HG02943 (cell line): ENCODE measurements around the gene CUBN.

Experiments used
- ATAC-seq: cut with Tn5 transposase; IDR thresholded peaks from one replicate; pipeline ENCODE4 v1.9.1; 2021; ENCODE audit warnings: mild to moderate bottlenecking, low read depth, moderate library complexity; ENCODE audit not compliant: unreplicated experiment

Gene CUBN

DNA sequence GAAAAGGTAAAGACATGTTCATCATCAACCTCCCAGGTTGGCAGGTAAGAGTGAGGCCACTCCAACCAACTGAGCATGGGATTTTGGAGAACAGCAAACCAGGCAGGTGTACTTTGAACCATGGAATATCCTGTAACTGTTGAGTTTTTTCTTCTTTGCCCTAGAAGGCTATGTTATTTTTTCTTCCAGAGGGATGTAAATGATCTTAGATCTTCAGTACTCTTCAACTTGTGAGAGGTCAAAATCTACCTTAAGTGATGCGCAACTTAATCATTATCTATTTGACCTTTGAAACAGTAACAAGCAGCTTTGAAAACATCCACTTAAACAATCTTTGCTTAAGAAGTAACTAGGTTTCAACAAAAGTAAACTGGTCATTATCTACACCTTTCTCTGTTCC lies at the start of gene CUBN:
TSS of gene CUBN (minus strand) at position 71 of the 400 bp plus-strand sequence. CDS start at position 25, 46 bp downstream.
- no peak for ATAC-seq

DNA sequence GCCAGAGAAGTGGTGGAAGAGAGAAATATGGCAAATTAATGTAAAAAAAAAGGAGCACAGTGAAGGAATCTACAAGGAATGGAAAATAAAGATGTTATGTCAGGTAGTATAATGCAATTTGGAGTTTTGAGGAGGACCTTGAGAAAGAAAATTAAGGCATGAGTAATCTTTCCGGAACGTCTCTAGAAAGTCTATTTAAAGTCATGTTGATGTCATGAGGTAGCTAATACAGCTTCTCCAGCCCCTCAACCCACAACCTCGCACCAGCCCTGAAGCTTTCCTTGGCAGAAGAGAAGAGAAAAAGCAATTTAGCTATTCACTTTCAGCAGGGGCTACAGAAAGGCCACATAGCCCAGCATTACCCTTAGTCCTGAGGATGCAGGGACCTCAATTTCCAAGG lies 49.4 kb upstream of the CUBN start:
- ATAC-seq = no peak

DNA sequence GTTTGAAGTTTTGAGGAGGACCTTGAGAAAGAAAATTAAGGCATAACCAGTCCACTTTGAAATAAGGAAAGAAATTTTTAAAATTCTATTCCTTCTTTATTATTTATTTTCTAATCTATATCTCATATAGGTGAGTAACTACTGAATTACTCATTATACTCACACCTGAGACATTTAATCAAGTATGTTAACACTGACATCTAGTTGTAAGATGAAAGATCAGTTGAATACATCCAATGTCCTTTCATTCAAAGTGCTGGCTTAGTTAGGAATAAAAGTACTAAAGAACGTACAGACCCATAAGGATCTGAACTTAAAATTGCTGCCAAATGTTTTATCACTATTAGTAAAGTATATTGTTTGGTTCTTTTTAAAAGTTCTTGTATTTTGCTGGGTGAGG lies 48.4 kb upstream of the CUBN start:
- no peak for ATAC-seq

DNA sequence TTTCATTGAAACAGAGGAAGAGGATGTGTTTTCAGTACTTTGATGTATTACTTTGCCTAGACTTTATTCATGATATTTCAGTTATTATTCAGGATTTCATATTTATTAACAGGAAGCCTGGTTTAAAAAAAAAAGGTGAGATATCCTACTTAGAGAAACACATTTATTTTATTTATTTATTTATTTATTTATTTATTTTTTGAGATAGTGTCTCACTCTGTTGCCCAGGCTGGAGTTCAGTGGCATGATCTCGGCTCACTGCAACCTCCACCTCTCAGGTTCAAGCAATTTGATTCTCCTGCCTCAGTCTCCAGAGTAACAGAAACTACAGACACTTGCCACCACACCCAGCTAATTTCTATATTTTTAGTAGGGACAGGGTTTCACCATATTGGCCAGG lies 47.4 kb upstream of the CUBN start:
- ATAC-seq = no peak

- no peak for ATAC-seq
Observed at GRCh38 chr10:17176091-17176490, 46.5 kb upstream of the CUBN start.

DNA sequence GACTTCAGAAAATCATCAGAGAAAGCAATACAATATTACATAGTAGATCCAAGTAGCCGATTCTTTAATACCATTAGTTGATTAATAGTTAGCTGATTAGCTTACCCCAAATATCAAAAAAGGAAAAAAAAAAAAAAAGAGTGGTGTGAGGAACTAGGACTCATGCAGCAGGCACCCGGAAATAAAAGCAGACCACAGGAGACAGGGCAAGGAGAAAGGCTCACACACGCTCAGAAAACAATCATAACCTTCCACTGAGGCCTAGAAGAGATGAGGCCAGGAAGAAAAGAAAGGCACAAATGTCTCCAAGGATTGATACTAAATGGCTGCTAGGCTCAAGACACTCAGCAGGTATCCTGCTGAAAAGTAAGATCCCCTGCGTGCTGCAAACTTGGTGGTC lies 45.9 kb upstream of the CUBN start:
- no peak for ATAC-seq

- ATAC-seq = no peak
Observed at GRCh38 chr10:17174626-17175025, 45.0 kb upstream of the CUBN start.

DNA sequence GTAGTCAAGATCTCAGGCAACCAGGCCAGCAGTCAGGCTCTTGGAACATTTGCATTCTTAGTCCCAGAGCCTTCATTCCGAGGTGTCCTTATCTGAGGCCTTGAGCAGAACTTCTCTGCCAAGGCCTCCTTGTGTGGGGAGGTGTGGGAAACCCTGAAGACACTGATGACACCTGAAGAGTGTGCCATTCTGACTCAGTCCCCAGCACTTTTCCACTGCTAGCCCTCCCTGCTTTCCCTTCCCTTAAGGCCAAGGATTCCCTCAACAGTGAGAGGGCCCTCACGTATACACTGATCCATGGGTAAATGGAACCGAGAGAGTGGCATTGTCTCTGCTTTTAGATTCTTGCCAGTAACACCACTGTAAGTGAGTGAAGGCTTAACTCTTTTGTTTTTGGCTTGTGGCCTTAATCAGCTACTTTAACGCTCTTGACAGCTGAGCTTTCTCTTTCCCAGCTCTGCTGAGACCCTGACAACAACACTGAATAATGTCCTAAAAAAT lies 41.6 kb upstream of the CUBN start:
- no peak for ATAC-seq

- ATAC-seq = no peak
Observed at GRCh38 chr10:17169803-17170202, 40.2 kb upstream of the CUBN start.

- no peak for ATAC-seq
Observed at GRCh38 chr10:17166699-17167098, 37.1 kb upstream of the CUBN start.

GRCh38 chr10:17162828-17163227 lies 33.2 kb upstream of the CUBN start:
- no peak for ATAC-seq

- no peak for ATAC-seq
Observed at GRCh38 chr10:17161775-17162174, 32.2 kb upstream of the CUBN start.

GRCh38 chr10:17157024-17157423 lies 27.4 kb upstream of the CUBN start:
- ATAC-seq = no peak

GRCh38 chr10:17155826-17156225 lies 26.2 kb upstream of the CUBN start:
- ATAC-seq = no peak

- ATAC-seq = no peak
Observed at GRCh38 chr10:17154116-17154515, 24.5 kb upstream of the CUBN start.

DNA sequence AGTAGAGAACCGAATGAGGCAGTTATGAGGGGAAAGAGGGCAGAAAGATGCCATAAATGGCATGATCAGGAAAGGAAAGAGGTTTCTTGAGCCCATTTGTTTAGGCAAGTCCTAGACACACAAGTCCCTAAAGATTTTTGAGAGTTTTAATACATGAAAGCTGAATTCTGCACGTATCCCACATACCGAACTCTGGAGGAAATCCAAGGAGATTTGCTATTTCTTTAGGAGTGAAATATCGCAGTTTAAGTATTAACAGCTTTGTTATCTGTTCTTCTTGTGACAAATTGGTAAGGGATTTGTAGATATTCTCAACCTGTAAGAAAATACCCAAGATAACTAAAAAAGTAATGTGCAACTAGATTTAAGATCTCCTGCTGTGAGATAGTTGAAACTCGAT lies 23.7 kb upstream of the CUBN start:
- ATAC-seq = no peak

GRCh38 chr10:17151716-17152115 lies 22.1 kb upstream of the CUBN start:
- ATAC-seq = no peak

DNA sequence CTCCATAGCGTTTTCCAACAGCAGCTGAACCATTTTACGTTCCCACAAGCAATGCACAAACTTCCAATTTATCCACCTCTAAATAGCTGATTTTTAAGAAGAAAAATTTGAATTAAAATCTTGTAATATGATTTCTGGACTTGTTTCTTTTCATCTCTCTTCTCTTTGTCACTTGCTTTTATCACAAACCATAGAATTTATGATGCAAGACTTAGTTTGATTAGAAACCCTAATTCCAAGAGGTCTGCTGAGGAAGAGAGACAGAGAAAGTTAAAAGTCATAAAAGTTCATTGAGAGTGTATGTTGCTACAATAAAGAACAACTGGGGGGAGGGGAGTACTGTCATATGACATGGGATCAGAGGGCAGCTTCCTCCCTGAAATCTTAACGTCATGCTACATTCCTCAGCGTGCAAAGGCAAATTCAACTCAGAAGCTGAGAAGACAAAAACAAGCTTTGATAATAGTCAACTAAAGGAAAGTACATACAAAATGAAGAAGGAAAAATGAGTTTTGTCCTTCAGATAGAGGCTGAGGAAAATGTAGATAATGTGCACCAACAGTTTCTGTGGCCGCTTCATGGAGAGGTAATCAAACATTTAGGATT lies 18.4 kb upstream of the CUBN start:
- ATAC-seq = no peak

DNA sequence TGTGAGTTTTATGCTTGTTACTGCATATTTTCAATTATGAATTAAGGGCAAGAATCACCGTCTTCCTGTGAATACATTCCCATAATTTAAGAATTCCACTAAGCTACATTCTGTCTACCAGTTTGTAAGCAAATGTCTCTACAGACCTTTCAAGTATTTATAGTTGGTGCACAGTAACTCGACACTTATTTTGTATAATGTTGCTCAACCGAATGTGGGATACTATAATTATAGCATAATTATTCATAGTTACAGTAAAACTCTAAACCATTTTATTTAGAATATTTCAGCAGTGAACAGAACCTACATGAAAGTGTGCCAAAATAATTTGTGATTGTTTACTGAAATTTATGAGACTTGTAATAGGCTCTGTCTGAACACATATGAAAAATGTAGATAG lies 17.3 kb upstream of the CUBN start:
- ATAC-seq = no peak

DNA sequence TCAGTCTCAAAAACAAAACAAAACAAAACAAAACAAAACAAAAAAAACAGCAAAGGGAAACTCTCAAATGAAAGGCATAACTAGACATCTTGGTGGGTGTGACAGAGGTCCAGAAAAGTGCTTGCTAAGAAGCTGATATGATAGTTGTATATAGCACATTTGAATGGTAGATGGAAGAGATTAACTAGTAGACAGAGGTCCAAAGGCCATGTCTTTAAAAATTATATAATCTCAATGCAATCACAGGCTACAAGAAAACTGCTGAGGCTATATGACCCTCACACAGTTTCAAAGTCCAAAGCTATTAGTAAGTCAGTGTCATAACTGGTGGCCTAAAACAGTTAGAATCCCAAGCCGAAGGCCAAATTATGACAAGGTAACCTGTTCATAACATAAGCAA lies 15.6 kb upstream of the CUBN start:
- no peak for ATAC-seq

- no peak for ATAC-seq
Observed at GRCh38 chr10:17144757-17145156, 15.1 kb upstream of the CUBN start.

- ATAC-seq = no peak
Observed at GRCh38 chr10:17144032-17144431, 14.4 kb upstream of the CUBN start.
